ENCODE measurements around the gene C17orf75.
"Not testable (repeated sequence)": the region's sequence is repeated elsewhere in the genome, so short reads cannot be mapped to it uniquely, and the experiment has no call there.

Gene C17orf75

DNA sequence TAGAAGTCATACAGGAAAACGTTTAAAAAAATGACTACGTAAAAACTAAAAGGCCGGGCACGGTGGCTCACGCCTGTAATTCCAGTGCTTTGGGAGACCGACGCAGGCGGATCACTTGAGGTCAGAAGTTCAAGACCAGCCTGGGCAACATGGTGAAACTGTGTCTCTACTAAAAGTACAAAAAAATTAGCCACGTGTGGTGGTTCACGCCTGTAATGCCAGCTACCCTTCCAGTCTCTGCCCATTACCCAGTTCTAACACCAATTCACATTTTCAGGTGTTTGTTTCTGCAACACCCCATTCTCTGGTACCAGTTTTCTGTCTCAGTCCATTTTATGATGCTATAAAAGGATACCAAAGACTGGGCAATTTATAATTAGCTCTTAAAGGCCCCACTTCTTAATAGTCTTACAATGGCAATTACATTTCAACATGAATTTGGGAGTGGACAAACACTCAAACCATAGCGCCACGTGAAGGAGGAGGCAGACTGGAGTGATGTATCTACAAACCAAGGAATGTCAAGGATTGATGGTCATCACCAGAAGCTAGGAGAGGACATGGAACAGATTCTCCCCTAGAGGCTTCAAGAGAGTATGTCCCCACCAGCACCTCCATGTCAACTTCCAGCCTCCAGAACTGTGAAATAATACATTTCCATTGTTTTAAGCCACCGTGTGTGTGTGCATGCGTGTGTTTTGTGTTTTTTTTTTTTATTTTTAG, 791 bp upstream of the C17orf75 start:
- no peak for DNase-seq

DNA sequence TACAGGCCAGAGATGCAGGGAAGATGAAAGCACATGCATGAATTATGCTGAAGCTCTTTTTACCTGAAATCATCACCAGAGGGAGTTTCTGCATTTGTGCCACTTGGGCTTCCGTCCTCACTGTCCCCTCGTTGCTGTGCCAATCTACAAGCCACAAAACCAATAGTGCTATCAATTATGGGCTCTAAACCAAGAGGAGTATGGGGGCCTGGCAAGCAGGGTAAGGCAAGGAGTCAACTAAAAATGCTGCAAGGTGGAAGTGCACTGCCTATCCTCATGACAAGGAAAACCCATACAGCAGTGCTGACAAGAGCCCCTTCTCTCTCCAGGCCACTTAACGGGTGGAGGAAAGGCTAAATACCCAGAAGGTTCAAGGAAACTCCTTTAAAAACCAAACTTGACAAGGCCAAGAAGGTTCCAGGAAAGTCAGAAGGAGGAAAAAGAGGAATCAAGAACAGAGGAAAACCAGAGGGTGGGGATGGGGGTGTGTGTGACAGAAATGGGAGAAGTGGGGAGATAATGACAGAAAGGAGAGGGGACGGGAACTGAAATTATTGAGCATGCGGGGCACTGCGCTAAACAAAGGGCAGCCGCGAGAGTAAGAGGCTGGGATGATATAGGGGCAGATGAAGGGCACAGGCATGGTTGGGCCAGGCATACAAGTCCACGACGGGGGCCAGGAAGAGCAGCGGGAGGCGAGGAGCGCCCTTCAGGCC, 674 bp downstream of the C17orf75 start:
- DNase-seq = peak; percentile 48

DNA sequence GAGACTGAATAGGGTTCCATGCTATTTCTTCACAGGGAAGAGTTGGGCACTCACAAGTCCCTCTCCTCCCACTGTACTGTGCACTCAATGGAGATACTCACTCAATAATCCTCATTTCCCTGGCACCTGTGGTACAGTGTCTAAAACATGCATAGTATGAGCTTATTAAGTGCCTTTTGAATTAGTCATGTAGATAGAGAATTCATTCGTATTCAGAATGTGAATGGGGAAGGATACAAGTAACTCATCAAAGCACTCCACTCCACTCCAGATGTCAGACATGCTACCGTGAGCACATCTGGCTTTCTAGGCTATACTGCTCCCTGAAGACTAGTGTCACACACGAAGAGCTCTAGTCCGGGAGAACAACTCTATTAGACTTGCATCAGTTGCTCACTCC, 6.3 kb downstream of the C17orf75 start:
- DNase-seq = no peak

DNA sequence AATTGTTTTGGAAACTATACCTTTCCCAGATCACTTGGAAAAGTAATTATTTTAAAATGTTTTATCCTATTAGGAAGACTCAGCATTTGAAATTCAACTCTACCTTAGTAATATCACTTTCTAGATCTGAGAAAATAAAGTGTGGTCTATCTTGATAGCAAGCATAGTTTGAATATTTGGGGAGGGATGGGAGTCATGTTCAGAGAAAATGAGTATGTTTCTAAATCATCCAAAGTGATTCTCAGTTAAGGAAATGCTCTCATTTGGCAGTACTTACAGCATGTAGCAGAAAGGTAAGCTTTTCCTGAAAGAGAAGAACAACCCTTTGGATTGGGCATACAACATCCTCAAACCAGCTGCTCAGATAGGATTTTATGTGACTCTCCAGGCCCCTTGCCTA, 6.9 kb downstream of the C17orf75 start:
- DNase-seq = no peak

DNA sequence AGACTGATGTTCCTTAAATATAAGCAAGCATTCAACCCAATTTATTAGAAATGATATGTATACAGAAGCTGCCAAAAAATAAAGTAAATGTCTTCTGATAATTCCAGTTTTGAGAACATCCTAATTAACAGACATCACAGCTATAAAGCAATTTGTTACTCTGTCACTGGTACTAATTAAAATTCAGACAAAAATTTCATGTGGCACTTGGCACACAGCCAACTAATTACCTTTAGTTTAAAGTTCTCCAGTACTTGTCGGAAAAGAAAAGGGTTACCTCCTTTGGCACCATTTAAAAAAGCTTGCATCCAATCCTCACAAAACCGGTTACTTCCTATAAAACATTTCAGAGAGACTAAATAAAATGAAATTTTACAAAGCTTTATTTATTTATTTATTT, 8.8 kb downstream of the C17orf75 start:
- DNase-seq = no peak

DNA sequence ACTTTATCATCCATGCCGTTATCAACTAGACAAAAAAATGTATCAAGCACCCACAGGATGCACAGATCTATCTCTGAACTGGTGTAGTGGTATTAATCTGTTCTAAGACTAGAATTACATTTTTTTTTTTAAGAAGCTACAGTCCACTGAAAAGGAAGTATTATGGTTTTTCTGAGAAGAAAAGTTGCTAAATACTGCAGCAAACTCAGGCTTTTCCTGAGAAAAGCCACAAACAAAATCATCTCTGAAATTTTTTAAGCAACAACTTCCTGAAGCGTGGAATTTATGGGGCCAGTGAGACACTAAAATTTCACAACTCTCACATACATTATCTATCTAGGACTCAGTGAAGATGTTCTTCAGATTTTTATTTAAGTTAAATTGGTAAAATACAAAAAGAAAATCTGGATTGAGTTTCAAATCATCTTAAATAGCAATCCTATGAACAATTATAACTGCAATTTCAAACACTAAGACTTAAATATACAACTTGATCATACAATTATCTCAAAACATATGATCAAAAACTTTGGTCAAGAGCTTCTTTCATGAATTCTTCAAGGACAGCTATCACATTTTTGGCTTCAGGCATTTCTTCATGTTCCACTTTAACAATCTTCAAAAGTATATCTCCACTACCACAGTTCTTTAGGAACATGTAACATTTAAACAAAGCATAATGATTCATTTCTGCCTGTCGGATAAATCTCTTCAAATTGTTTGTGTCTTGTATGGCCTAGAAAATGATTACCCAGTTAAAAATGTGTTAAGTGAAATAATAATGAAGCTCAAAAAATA, 10.5 kb downstream of the C17orf75 start:
- no peak for DNase-seq

DNA sequence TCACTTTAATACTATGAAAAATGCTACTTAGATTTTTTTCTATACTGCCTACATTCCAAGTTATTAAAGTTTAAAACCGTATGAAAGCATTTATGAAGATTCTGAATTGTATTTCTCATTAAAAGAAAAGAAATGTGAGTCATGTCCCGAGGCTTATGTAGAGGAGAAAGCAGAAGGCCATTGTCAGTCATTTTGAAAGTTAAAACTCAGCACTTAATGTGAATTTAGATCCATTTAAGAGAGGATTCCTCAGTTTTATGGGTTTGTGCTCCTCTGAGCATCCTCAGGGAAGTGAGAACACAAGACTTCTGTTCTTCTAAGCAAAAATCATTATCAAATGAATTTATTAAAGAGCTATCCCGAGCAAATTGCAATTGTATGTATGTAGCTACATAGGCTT, 11.8 kb downstream of the C17orf75 start:
- DNase-seq = no peak

DNA sequence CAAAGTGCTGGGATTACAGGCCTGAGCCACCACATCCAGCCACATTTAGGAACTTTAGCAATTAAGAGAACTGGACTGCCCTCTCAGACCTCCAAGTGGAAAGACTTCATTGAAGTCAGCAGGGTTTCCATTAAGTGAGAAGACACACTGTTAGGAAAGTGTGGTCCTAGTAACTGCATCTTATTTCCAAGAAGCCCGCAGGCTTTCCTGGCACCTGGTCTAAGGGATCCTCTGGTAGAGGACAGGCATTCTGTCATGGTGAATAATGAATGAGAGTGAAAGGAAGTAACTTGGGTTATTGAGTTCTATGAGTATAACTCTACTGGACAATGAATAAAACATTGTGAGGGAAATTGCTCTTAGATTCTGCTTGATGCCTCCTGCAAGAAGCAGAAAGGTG, 14.1 kb downstream of the C17orf75 start:
- no peak for DNase-seq

DNA sequence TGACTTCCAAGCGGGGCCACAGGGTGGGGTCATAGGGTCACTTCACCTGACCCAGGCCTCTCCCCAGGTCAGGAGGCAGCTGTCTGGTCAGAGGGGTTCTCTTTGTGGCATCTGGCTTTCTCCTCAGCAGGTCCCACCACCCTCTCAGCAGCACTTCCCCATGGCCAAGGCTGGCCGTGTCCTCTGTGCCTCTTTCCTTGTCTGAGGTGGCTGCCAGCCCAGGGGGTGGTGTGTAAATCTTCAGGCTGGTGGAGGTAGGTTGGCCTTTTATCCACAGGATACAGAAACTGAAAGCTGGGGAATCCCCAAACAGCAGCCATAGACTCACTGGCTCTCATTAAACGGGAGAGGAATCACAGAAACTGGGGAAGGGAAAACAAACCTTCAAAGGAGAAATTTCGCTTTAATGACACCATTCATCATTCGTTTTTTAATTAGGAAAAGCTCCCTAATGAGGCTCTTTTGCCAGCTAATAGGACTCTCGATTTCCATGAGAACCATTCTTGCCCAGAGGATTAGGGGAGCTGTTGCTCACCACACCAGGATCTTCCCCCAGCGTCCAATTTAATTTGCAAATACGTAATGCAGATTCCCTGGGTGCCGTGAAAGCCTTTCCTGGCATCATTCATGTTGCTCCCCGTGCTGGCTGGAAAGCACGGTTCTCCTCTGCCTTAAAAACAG, 18.0 kb downstream of the C17orf75 start:
- DNase-seq = peak; percentile 8

DNA sequence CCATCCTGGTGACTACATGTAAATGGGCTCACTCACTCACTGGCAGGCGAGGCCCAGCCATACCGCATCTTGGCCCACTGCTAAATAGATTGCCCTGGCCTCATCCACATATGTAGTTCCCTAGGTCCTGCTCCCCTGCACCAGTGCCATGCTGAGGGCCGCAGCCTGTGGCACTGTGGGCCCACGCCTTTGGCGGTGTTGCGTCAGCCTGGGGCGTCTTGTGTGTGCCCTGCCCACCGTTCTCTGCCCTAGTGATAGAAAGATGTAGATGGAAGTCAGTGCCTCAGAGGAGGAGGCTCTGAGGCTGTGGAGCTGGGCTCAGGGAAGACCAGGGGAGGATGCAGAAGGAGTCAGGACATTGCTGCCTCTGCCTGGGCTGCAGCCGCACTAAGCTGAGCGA, 18.9 kb downstream of the C17orf75 start:
- no peak for DNase-seq

DNA sequence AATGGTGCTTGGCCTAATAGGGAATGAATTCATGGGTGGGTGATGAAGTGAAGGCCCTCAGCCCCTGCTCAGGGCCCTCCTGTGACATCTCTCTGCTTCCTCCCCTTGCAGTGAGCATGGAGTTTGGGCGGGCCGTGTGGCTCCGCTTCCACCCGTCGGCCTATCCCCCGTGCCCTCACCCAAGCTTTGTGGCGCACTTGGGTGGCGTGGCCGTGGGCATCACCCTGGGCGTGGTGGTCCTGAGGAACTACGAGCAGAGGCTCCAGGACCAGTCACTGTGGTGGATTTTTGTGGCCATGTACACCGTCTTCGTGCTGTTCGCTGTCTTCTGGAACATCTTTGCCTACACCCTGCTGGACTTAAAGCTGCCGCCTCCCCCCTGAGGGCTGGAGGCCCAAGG, 21.1 kb downstream of the C17orf75 start:
- DNase-seq = no peak

DNA sequence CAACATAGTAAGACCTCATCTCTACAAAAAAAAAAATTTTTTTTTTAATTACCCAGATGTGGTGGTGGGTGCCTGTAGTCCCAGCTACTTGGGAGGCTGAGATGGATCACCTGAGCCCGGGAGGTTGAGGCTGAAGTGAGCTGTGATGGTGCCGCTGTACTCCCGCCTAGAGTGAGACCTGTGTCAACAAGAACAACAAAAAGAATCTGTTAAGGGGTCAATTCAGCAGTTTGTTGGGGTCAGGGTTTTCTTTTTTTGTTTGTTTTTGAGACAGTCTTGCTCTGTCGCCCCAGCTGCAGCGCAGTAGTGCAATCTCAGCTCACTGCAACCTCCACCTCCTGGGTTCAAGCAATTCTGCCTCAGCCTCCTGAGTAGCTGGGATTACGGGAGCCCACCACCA, 21.9 kb downstream of the C17orf75 start:
- not testable (repeated sequence) for DNase-seq

DNA sequence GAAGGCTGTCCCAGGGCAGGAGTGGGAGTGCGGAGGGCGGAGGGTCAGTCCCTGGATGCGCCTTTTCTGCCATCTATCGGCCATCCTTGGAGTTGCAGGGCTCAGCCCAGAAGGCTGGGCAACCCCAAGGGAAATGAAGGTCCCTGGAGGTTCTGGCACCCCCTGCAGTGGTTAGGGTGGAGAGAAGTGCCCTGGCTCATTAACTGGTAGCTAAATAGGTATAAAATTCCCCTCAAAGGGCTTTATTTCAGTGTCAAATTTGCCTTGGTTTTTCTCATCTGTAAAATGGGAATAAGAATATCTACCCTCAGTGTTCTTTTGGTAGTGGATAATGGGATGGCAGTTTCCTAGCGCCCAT, 22.4 kb downstream of the C17orf75 start:
- DNase-seq = peak; percentile 53

DNA sequence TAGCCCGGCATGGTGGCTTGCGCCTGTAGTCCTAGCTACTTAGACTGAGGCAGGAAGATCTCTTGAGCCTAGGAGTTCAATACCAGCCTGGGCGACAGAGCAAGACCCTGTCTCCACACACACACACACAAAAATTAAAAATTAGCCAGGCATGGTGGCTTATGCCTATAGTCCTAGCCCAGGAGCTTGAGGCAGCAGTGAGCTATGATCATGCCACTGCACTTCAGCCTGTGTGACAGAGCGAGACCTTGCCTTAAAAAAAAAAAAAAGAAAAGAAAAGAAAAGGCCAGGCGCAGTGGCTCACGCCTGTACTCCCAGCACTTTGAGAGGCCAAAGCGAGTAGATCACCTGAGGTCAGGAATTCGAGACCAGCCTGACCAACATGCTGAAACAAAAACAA, 23.9 kb downstream of the C17orf75 start:
- no peak for DNase-seq

DNA sequence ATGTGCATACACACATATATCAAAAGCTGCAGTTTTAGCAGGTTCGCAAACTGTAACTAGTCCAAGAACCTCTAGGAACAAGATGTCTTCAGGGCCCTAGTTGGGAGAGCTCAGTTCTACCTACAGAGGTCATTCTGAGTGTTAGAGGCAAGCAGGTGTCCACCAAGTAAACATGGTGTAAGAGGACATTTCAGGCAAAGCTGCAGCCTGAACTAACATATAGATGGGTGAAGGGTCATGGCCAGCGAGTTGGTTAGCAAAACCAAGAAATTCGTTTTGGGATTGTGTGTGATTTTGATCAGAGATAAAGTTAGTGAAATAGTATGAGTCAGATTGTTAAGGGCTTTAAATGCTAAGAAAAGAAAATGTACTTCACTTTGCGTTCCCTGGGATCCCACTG, 24.6 kb downstream of the C17orf75 start:
- DNase-seq = no peak

DNA sequence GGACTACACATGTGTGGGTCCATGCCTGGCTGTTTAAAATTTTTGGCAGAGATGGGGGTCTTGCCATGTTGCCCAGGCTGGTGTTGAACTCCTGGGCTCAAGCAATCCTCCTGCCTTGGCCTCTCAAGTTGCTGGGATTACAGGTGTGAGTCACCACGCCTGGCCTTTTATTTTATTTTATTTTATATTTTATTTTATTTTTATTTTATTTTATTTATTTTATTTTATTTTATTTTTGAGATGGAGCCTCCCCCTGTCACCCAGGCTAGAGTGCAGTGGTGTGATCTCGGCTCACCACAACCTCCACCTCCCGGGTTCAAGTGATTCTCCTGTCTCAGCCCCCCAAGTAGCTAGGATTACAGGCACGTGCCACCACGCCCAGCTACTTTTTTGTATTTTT, 25.3 kb downstream of the C17orf75 start:
- DNase-seq = not testable (repeated sequence)

DNA sequence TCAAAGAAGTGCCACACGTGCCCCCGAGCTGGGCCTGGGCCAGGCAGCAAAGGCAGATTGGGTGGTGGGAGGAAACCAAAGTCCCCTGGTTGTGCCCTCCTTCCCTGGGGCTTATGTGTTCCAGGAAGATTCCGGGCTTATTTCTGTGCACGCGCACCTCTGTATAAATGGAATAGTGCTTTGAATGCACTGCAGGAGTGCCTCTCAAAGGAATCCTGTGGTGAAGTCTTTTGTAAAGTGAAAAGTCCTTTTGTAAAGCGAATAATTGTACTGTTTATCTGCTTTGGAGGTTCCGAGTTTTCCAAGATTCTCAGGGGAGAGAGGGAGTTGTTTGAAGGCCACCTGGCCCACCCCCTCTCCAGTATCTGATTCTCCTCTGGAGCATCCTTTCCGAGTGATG, 26.8 kb downstream of the C17orf75 start:
- peak; percentile 30 for DNase-seq

DNA sequence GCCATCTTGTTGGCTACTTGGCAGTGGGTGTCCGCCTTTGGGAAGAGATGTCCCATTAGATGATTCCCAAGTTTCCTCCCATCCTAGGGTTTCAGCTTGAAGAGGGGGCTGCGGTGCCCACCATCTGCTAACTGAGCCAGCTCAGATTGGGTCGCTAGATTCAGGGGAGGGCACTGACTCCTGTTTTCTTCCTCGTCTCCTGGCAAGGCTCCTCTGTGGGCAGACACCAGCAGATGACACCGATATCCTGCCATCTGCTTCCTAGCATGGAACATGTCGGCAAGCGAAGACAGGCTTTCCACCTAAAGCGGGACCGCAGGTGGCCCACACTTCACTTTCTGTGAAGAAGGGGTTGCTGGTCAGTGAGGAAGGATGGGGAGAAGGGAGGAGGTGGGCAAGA, 27.3 kb downstream of the C17orf75 start:
- no peak for DNase-seq

DNA sequence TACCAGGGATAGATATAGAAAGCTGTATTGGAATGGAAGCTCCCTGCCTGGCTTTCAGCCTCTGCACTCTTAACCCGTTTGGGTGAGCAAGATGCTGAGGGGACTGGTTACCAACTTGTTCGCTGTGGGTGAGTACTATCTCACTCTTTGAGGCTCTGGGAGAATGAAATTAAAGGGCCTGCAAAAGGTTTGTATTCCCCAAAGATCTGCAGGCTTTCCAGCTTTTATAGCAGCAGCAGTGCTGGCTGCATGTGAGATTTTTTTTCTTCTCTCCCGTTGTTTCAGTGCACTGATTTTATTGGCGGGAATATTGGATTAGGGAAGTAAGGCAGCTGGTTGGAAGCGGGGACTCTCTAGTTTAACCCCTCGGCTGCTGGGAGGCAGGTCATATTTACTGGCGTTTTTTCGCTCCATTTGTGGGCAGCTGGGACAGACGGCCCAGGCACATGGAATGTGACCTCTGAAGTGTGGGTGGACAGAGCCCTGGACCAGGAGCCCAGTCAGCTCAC, 30.9 kb downstream of the C17orf75 start:
- DNase-seq = no peak

DNA sequence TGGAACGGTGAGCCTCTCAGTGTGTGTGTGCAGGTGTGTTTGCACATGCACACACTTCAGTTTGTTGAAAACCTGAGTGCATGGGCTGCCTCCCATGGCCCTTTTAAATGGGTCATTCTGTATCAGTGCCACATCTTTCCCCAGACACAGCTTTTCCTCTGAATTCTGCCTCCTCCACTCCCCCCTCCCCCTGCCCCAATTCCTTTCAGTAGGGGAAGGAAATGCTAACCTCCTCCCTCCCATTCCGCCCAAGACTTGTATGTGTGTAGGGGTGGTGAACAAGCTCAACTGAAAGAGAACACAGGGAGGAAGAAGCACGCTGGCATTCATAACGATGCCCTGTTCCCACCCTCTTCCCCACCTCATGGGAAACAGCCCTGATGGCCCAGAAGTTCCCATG, 34.3 kb downstream of the C17orf75 start:
- DNase-seq = no peak

DNA sequence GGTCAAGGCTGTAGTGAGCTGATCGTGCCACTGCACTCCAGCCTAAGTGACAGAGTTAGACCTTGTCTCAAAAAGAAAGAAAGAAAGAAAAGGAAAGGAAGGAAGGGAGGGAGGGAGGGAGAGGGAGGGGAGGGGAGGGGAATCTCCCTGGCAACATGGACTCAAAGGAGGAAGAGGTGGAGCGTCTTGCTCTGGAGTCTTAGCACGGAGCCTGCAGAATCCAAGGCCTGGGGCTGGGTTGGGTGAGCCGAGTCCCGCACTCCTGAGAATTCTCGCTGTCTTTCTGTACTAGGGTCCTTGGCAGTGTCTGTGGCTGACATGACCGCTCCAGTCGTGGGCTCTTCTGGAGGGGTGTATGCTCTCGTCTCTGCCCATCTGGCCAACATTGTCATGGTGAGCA, 36.9 kb downstream of the C17orf75 start:
- no peak for DNase-seq

DNA sequence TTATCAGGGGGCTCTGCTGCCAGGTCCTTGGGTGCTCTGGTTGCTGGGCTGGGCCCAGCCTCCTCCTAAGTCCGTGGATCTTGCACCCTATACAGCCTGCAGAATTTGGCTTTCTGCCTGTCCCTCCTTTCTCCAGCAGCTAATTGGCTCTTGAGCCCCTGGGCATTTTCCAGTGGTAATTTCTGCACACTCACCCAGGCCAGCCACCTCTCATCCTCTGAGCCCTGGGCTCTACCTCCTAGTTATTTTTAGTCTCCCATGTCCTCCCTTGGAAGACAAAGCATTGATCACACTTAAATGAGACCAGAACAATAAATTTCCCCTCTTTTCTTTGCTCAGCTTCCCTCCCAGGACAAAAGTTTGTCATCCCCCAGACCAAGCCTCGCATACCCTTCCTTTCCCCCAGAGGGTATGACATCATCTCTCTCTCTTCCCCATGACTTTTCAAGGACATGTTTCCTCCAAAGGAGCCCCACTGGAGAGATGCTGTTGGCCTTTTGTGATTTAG, 38.1 kb downstream of the C17orf75 start:
- peak; percentile 35 for DNase-seq

All from COR-L47 (cell line).